ENCODE data around the gene COMTD1. TPM values are rescaled to one million over a fixed set of nuclear protein-coding genes. Genes with fewer than 3 reads are reported as not detected.
"Not testable (repeated sequence)": the region's sequence is repeated elsewhere in the genome, so short reads cannot be mapped to it uniquely, and the experiment has no call there.

The COMTD1 gene
- total RNA-seq, 6 experiments from 2014 or later = 14.3 to 88.7 (median 22.1) TPM

DNA sequence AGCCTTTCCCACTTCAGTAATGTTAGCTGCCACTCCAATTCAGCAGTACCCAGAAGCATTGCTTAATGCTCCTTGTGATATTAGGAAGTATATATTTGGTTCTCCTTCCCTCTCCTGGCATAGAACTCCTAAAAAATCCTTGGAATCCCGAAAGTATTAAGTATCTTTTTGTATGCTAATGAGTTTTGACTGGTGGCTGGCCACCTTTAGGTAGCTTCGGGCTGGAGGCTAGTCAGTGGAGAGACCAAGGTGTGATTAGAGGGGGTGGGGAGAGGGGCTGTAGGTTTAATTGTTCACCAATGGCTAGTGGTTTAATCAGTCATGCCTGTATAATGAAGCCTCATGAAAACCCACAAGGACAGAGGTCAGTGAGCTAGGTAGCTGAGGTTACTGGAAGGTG lies 12.2 kb downstream of the COMTD1 start:
- H3K27ac ChIP-seq = no peak overlapping the region
- peaks cover 19 to 60% (median 41%) of the 10 kb centered on the region in 4 donors for H3K36me3 ChIP-seq
- H3K9me3 ChIP-seq = no peaks in the 10 kb centered on the region
- no peaks in the 10 kb centered on the region for H3K4me1 ChIP-seq
- DNase-seq = no peak
- 71% methylated on average over 2 of the region's 2 CpGs for WGBS (ENCODE audit: insufficient coverage, low coverage, low lambda C conversion rate, missing lambda C conversion rate)
- H3K27me3 ChIP-seq = no peaks in the 10 kb centered on the region
- no peak overlapping the region for H3K4me3 ChIP-seq
- TF ChIP-seq, protein P1, sequence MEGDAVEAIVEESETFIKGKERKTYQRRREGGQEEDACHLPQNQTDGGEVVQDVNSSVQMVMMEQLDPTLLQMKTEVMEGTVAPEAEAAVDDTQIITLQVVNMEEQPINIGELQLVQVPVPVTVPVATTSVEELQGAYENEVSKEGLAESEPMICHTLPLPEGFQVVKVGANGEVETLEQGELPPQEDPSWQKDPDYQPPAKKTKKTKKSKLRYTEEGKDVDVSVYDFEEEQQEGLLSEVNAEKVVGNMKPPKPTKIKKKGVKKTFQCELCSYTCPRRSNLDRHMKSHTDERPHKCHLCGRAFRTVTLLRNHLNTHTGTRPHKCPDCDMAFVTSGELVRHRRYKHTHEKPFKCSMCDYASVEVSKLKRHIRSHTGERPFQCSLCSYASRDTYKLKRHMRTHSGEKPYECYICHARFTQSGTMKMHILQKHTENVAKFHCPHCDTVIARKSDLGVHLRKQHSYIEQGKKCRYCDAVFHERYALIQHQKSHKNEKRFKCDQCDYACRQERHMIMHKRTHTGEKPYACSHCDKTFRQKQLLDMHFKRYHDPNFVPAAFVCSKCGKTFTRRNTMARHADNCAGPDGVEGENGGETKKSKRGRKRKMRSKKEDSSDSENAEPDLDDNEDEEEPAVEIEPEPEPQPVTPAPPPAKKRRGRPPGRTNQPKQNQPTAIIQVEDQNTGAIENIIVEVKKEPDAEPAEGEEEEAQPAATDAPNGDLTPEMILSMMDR (IDR thresholded peaks at IDR 0.05) = no peak
- TF ChIP-seq POLR2A (IDR thresholded peaks at IDR 0.05) = no peak
- no peak for ATAC-seq
- intact Hi-C loops (cut with DNase I) = no loop called here

DNA sequence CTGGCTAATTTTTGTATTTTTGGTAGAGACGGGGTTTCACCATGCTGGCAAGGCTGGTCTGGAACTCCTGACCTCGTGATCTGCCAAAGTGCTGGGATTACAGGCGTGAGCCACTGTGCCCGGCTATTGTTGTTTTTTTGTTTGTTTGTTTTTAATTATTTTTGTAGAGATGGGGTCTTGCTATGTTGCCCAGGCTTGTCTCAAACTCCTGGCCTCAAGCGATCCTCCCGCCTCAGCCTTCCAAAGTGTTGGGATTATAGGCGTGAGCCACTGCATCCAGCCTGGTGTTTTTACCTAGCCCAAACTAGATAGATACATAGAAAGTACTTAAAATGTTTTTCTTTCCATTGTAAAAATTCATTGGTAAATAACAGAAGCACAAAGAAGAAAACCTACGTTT lies 14.3 kb downstream of the COMTD1 start:
- H3K27me3 ChIP-seq; H3K4me3 ChIP-seq; intact Hi-C loops (cut with DNase I); H3K27ac ChIP-seq; H3K4me1 ChIP-seq; ATAC-seq; H3K9me3 ChIP-seq; DNase-seq: not testable (repeated sequence)
- WGBS (ENCODE audit: insufficient coverage, low coverage, low lambda C conversion rate, missing lambda C conversion rate) = 97% methylated on average over 5 of the region's 8 CpGs
- H3K36me3 ChIP-seq = peaks cover 19 to 75% (median 48%) of the 10 kb centered on the region in 4 donors

DNA sequence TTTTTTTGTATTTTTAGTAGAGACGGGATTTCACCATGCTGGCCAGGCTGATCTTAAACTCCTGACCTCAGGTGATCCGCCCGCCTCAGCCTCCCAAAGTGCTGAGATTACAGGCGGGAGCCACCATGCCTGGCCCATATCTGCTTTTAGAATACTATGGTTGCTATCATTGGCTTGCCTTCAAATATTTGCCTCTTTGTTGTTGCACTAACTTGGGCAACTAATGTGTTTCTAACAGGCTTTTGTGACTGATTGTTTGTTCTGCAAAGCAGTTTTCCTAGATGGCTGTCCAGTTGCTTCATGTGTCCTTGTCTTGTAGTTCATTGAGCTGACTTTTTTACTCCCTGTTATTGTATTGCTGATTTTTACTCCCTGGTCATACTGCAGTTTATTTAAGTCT lies 15.5 kb downstream of the COMTD1 start:
- Histone ChIP-seq H3K4me1 (no peaks in the 10 kb centered on the region), H3K36me3 (peaks cover 22 to 87% (median 53%) of the 10 kb centered on the region in 4 donors), H3K27ac (no peak overlapping the region), H3K9me3 (no peaks in the 10 kb centered on the region), H3K27me3 (no peaks in the 10 kb centered on the region), H3K4me3 (no peak overlapping the region)
- ATAC-seq = no peak
- TF ChIP-seq POLR2A (IDR thresholded peaks at IDR 0.05) = no peak
- TF ChIP-seq, protein P1 (IDR thresholded peaks at IDR 0.05) = no peak
- DNase-seq = no peak
- 90% methylated on average over 3 of the region's 4 CpGs for WGBS (ENCODE audit: insufficient coverage, low coverage, low lambda C conversion rate, missing lambda C conversion rate)
- intact Hi-C loops (cut with DNase I) = no loop called here

DNA sequence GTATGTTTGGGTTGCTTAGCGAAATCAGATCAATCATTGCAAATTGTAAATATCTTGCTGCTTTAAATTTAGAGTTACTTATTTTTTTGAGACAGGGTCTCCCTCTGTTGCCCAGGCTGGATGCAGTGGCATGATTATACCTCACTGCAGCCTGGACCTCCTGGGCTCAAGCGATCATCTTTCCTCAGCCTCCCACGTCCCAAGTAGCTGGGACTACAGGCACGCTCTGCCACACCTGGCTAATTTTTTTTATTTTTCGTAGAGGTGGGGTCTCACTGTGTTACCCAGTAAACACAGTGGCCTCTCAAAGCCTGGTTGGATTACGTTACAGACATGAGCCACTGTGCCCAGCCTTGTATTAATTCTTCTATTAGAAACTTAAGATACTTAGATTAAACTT lies 23.4 kb downstream of the COMTD1 start:
- Histone ChIP-seq H3K27ac (no peak overlapping the region), H3K27me3 (no peaks in the 10 kb centered on the region), H3K9me3 (no peaks in the 10 kb centered on the region), H3K4me1 (peaks cover 0 to 16% (median 5%) of the 10 kb centered on the region in 4 donors), H3K4me3 (no peak overlapping the region), H3K36me3 (peaks cover 0 to 53% (median 21%) of the 10 kb centered on the region in 4 donors)
- WGBS (ENCODE audit: insufficient coverage, low coverage, low lambda C conversion rate, missing lambda C conversion rate) = 95% methylated on average over 3 of the region's 6 CpGs
- intact Hi-C loops (cut with DNase I) = no loop called here
- ATAC-seq (no peak), DNase-seq (no peak)
- TF ChIP-seq POLR2A (IDR thresholded peaks at IDR 0.05) = no peak
- TF ChIP-seq, protein P1 (IDR thresholded peaks at IDR 0.05) = no peak

DNA sequence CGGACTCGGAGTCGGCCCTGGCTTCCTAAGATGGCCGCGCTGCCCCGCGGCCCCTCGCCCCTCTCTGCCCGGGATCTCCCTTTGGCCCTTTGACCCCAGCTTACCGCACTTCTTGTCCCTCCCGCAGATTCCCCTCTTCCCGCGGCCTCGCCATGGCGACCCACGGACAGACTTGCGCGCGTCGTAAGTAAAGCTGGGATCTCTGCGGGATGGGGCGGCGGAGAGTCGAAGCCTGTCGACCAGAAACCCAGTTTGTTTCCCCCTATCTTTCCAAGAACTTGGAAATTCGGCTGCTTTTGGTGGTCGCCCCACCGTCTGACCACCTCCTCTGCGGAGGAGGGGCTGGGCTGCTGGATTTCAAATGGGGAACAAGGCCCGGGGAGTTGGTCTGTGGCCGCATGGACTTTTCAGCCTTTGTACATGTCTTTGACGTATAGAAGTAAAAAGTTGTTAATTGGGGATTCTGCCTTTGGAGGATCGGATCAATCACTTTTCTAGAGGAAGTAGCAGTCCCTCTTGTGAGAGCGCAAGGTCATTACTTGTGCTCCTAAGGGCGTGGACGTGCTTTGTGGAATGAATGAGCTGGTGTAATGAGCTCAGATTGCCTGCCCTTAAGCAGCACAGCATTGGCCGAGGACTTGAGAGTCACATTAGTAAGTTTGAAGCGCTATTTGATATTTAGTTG lies 24.6 kb downstream of the COMTD1 start:
- H3K4me1 ChIP-seq = peaks cover 0 to 16% (median 5%) of the 10 kb centered on the region in 4 donors
- WGBS (ENCODE audit: insufficient coverage, low coverage, low lambda C conversion rate, missing lambda C conversion rate) = under 1% methylated on average over 29 of the region's 38 CpGs

More for the DNA sequence above, 24.6 kb downstream of the COMTD1 start:
- peak; percentile 20 for TF ChIP-seq POLR2A (IDR thresholded peaks at IDR 0.05)
- TF ChIP-seq, protein P1 (IDR thresholded peaks at IDR 0.05) = no peak
- ATAC-seq (peak in 1 of 4 donors; percentile 15), DNase-seq (no peak)
- Histone ChIP-seq H3K27me3 (no peaks in the 10 kb centered on the region), H3K4me3 (peak overlapping the region; percentile 98 to 99 (median 99)), H3K9me3 (no peaks in the 10 kb centered on the region), H3K27ac (peak overlapping the region; percentile 95 to 98 (median 98)), H3K36me3 (peaks cover 0 to 41% (median 16%) of the 10 kb centered on the region in 4 donors)
- intact Hi-C loops (cut with DNase I) = no loop called here

Data from right lobe of liver (tissue), 6 donors.